Anterior cingulate cortex (tissue), 58 donors: ENCODE data around the gene CCDC149.

Experiments
- DNase-seq, 58 donors: peaks; one replicate each; lab custom pipeline; 2025; lab: John Stamatoyannopoulos, UW

Gene CCDC149

GRCh38 chr4:24846716-24847115 lies 66.1 kb downstream of the CCDC149 start:
- DNase-seq: no peak

GRCh38 chr4:24845902-24846301 lies 66.9 kb downstream of the CCDC149 start:
- no peak for DNase-seq

- no peak for DNase-seq
These were observed 67.7 kb downstream of the CCDC149 start for GRCh38 chr4:24845132-24845531.

- DNase-seq: no peak
These were observed 69.7 kb downstream of the CCDC149 start for GRCh38 chr4:24843096-24843495.

GRCh38 chr4:24842356-24842755 lies 70.5 kb downstream of the CCDC149 start:
- peak in 16 of 58 donors; percentile 3 to 39 (median 12) for DNase-seq

GRCh38 chr4:24840826-24841543 lies 71.9 kb downstream of the CCDC149 start:
- no peak for DNase-seq

GRCh38 chr4:24840362-24840761 lies 72.5 kb downstream of the CCDC149 start:
- DNase-seq: peak in 1 of 58 donors; percentile 7

GRCh38 chr4:24837781-24838180 lies 75.1 kb downstream of the CCDC149 start:
- DNase-seq: no peak

GRCh38 chr4:24837336-24837735 lies 75.5 kb downstream of the CCDC149 start:
- DNase-seq: no peak

GRCh38 chr4:24836661-24837242 lies 76.1 kb downstream of the CCDC149 start:
- no peak for DNase-seq

- DNase-seq: no peak
These were observed 77.1 kb downstream of the CCDC149 start for GRCh38 chr4:24835696-24836095.

- DNase-seq: no peak
These were observed 81.2 kb downstream of the CCDC149 start for GRCh38 chr4:24831637-24832036.

- DNase-seq: no peak
These were observed 88.1 kb downstream of the CCDC149 start for GRCh38 chr4:24824720-24825119.

GRCh38 chr4:24820541-24820940 lies 92.3 kb downstream of the CCDC149 start:
- no peak for DNase-seq

- DNase-seq: peak in 24 of 58 donors; percentile 7 to 71 (median 28)
These were observed 96.0 kb downstream of the CCDC149 start for GRCh38 chr4:24816797-24817196.

- DNase-seq: no peak
These were observed 99.1 kb downstream of the CCDC149 start for GRCh38 chr4:24813732-24814131.

GRCh38 chr4:24810871-24811631 lies 101.8 kb downstream of the CCDC149 start:
- DNase-seq: no peak

- DNase-seq: peak in 1 of 58 donors; percentile 9
These were observed 102.9 kb downstream of the CCDC149 start for GRCh38 chr4:24809815-24810405.

- DNase-seq: no peak
These were observed 103.5 kb downstream of the CCDC149 start for GRCh38 chr4:24809376-24809775.

GRCh38 chr4:24808955-24809354 lies 103.9 kb downstream of the CCDC149 start:
- DNase-seq: no peak

- DNase-seq: no peak
These were observed 104.6 kb downstream of the CCDC149 start for GRCh38 chr4:24808261-24808660.
